Neural progenitor cell (in vitro differentiated cells): Measurements from ENCODE around the gene GCKR. TPM values are rescaled to one million over a fixed set of nuclear protein-coding genes. Genes with fewer than 3 reads are reported as not detected.

Experiments used
- DNase-seq: peaks from one replicate; pipeline ENCODE4 v3.0.0-alpha.2; 2016; ENCODE audit warnings: low spot score
- H2AFZ ChIP-seq: fragments of 200-600 bp; sonication (generic); replicated peaks from 2 replicates; pipeline ENCODE4 v1.6.1; 2016; ENCODE audit warnings: antibody characterized with exemption
- H3F3A ChIP-seq: fragments of 200-600 bp; sonication (generic); 2 replicates; pipeline ENCODE4 v1.6.1; 2016; ENCODE audit warnings: antibody characterized with exemption, low read depth
- H3K27ac ChIP-seq: fragments of 200-600 bp; sonication (generic); 2 replicates; pipeline ENCODE4 v1.5.1; 2016; ENCODE audit warnings: mild to moderate bottlenecking
- H3K27me3 ChIP-seq: fragments of 200-600 bp; sonication (generic); 2 replicates; pipeline ENCODE4 v1.6.1; 2016; ENCODE audit warnings: mild to moderate bottlenecking, moderate library complexity
- H3K36me3 ChIP-seq: fragments of 200-600 bp; sonication (generic); 2 replicates; pipeline ENCODE4 v1.5.1; 2016
- H3K4me1 ChIP-seq: fragments of 200-600 bp; sonication (generic); 2 replicates; pipeline ENCODE4 v1.6.1; 2016; ENCODE audit warnings: mixed run types
- H3K4me2 ChIP-seq: fragments of 200-600 bp; sonication (generic); 2 replicates; pipeline ENCODE4 v1.6.1; 2016
- H3K4me3 ChIP-seq: fragments of 200-600 bp; sonication (generic); 2 replicates; pipeline ENCODE4 v1.5.1; 2016
- H3K79me2 ChIP-seq: fragments of 200-600 bp; sonication (generic); 2 replicates; pipeline ENCODE4 v1.6.1; 2016; ENCODE audit warnings: low read depth
- H3K9ac ChIP-seq: fragments of 200-600 bp; sonication (generic); 2 replicates; pipeline ENCODE4 v1.6.1; 2016
- H3K9me3 ChIP-seq: fragments of 200-600 bp; sonication (generic); 2 replicates; pipeline ENCODE4 v1.5.1; 2016; ENCODE audit warnings: low read depth
- H4K20me1 ChIP-seq: fragments of 200-600 bp; sonication (generic); 2 replicates; pipeline ENCODE4 v1.6.1; 2016; ENCODE audit warnings: low read depth
- H3K27ac Mint-ChIP-seq: 3 replicates; pipeline ENCODE4 v1.8.0; 2021; ENCODE audit warnings: mixed read lengths
- H3K27me3 Mint-ChIP-seq: 2 replicates; pipeline ENCODE4 v1.8.0; 2022; ENCODE audit warnings: low read depth, mild to moderate bottlenecking, inconsistent platforms, moderate library complexity, mixed read lengths; ENCODE audit not compliant: insufficient read depth
- H3K36me3 Mint-ChIP-seq: 3 replicates; pipeline ENCODE4 v1.8.0; 2021; ENCODE audit warnings: mixed read lengths
- H3K4me1 Mint-ChIP-seq: 3 replicates; pipeline ENCODE4 v1.8.0; 2021; ENCODE audit warnings: mixed read lengths
- H3K4me3 Mint-ChIP-seq: 3 replicates; pipeline ENCODE4 v1.8.0; 2021; ENCODE audit warnings: mild to moderate bottlenecking, moderate library complexity, mixed read lengths
- H3K9me3 Mint-ChIP-seq: 3 replicates; pipeline ENCODE4 v1.8.0; 2020; ENCODE audit warnings: mixed read lengths
- EZH2 ChIP-seq: fragments of 200-600 bp; sonication (generic); IDR thresholded peaks from 2 replicates; pipeline ENCODE4 v1.6.1; 2017; ENCODE audit warnings: antibody characterized with exemption, mild to moderate bottlenecking, moderate library complexity
- EZH2phosphoT487 ChIP-seq: fragments of 200-600 bp; sonication (generic); IDR thresholded peaks from 2 replicates; pipeline ENCODE4 v1.6.1; 2017; ENCODE audit warnings: antibody characterized with exemption
- total RNA-seq: library from RNA; depleted of rRNA; stranded (reverse); fragments of >200 nt; gene quantifications from 2 replicates; pipeline ENCODE4 v1.2.3, GENCODE V29; 2015; ENCODE audit warnings: low replicate concordance
- TF ChIP-seq, protein P1 (sequence below): fragments of 200-600 bp; sonication (generic); IDR thresholded peaks from 2 replicates; pipeline ENCODE4 v1.5.1; 2017; ENCODE audit warnings: antibody characterized with exemption, mild to moderate bottlenecking

GCKR gene
- total RNA-seq, 1 donor from 2014 or later: not detected

DNA sequence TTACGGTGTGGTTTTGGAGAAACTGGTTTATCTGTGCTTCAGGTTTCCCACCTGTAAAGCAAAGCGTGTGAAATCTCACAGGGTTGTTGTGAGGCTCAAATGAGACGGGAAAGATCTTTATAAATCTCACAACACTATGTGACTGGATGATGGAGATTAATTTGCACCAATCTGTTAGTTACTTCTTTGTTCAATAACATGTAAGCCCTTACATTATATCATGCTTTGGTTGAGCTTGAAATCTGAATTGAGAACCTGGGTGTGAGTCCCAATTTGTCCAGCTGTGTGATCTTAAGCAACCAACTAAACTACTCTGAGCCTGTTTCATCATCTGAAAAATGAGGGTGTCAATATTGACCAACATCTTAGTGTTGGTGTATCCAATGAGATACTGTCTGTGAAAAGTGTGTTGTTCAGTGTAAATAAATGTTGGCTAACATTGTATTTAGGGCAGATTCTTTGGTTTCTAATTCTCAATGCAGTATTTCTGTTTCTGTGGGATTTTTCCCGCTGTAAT lies 741 bp upstream of the GCKR start:
- H3K27ac ChIP-seq: no peak overlapping the region
- peak overlapping the region; percentile 95 for H3K4me3 ChIP-seq
- Mint-ChIP-seq H3K9me3 (no peaks in the 10 kb centered on the region), H3K27ac (no peak overlapping the region), H3K4me3 (peak overlapping the region; percentile 95), H3K27me3 (peaks cover 33% of the 10 kb centered on the region), H3K36me3 (peaks cover 6% of the 10 kb centered on the region), H3K4me1 (peaks cover 9% of the 10 kb centered on the region)
- H3K9me3 ChIP-seq: no peaks in the 10 kb centered on the region
- H3K79me2 ChIP-seq: no peaks in the 10 kb centered on the region
- TF ChIP-seq EZH2 (no peak), EZH2phosphoT487 (no peak)
- TF ChIP-seq, protein P1, sequence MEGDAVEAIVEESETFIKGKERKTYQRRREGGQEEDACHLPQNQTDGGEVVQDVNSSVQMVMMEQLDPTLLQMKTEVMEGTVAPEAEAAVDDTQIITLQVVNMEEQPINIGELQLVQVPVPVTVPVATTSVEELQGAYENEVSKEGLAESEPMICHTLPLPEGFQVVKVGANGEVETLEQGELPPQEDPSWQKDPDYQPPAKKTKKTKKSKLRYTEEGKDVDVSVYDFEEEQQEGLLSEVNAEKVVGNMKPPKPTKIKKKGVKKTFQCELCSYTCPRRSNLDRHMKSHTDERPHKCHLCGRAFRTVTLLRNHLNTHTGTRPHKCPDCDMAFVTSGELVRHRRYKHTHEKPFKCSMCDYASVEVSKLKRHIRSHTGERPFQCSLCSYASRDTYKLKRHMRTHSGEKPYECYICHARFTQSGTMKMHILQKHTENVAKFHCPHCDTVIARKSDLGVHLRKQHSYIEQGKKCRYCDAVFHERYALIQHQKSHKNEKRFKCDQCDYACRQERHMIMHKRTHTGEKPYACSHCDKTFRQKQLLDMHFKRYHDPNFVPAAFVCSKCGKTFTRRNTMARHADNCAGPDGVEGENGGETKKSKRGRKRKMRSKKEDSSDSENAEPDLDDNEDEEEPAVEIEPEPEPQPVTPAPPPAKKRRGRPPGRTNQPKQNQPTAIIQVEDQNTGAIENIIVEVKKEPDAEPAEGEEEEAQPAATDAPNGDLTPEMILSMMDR: no peak
- no peak for DNase-seq
- H3K4me2 ChIP-seq: peak overlapping the region; percentile 96
- H3K36me3 ChIP-seq: no peaks in the 10 kb centered on the region
- H3K27me3 ChIP-seq: peaks cover 54% of the 10 kb centered on the region
- peak overlapping the region; percentile 100 for H2AFZ ChIP-seq
- peaks cover 11% of the 10 kb centered on the region for H3F3A ChIP-seq
- no peaks in the 10 kb centered on the region for H4K20me1 ChIP-seq
- H3K9ac ChIP-seq: no peak overlapping the region
- no peaks in the 10 kb centered on the region for H3K4me1 ChIP-seq

GRCh38 chr2:27497288-27497627 lies 619 bp downstream of the GCKR start:
- Histone ChIP-seq H3K4me1 (no peaks in the 10 kb centered on the region), H4K20me1 (no peaks in the 10 kb centered on the region), H3K36me3 (no peaks in the 10 kb centered on the region), H3F3A (peaks cover 11% of the 10 kb centered on the region), H3K9ac (no peak overlapping the region), H3K9me3 (no peaks in the 10 kb centered on the region), H3K27me3 (peaks cover 54% of the 10 kb centered on the region), H3K27ac (no peak overlapping the region), H3K4me3 (no peak overlapping the region), H3K4me2 (no peak overlapping the region), H2AFZ (no peak overlapping the region), H3K79me2 (no peaks in the 10 kb centered on the region)
- TF ChIP-seq EZH2phosphoT487: no peak
- TF ChIP-seq, protein P1: no peak
- TF ChIP-seq EZH2: no peak
- Mint-ChIP-seq H3K27me3 (peaks cover 32% of the 10 kb centered on the region), H3K4me1 (peaks cover 9% of the 10 kb centered on the region), H3K9me3 (no peaks in the 10 kb centered on the region), H3K27ac (no peak overlapping the region), H3K36me3 (peaks cover 6% of the 10 kb centered on the region), H3K4me3 (no peak overlapping the region)
- no peak for DNase-seq

DNA sequence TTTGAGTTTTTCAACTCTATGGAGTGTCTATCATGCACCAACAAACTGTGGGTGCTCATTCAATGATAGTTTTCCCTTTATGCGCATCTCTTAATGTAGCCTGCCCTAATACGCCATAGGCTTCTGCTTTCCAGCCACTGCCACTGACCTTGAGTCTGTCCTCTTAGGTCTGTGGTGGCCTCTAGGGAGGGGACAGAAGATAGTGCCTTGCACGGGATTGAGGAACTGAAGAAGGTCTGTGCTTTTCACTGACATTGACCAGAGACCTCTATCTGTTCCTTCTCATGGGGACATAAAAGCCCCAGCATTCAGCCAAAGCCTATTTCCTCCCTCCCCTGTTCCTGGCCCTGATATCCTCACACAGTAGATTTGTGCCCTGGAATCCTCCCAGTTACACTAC lies 2.3 kb downstream of the GCKR start:
- TF ChIP-seq, protein P1: no peak
- no peak for TF ChIP-seq EZH2
- no peak for TF ChIP-seq EZH2phosphoT487
- no peak overlapping the region for H3K27ac ChIP-seq
- Mint-ChIP-seq H3K27me3 (peaks cover 31% of the 10 kb centered on the region), H3K36me3 (no peaks in the 10 kb centered on the region), H3K9me3 (no peaks in the 10 kb centered on the region), H3K27ac (no peak overlapping the region), H3K4me1 (peaks cover 8% of the 10 kb centered on the region), H3K4me3 (no peak overlapping the region)
- peaks cover 48% of the 10 kb centered on the region for H3K27me3 ChIP-seq
- H3K36me3 ChIP-seq: no peaks in the 10 kb centered on the region
- peaks cover 7% of the 10 kb centered on the region for H3F3A ChIP-seq
- no peak overlapping the region for H3K4me3 ChIP-seq
- H3K4me1 ChIP-seq: no peaks in the 10 kb centered on the region
- H3K79me2 ChIP-seq: no peaks in the 10 kb centered on the region
- H4K20me1 ChIP-seq: no peaks in the 10 kb centered on the region
- no peak overlapping the region for H3K4me2 ChIP-seq
- no peaks in the 10 kb centered on the region for H3K9me3 ChIP-seq
- H2AFZ ChIP-seq: no peak overlapping the region
- DNase-seq: no peak
- no peak overlapping the region for H3K9ac ChIP-seq
